Raji (cell line): ENCODE measurements around the gene MRPL30.

ENCODE experiments used
- POLR2A ChIP-seq: IDR thresholded peaks from 2 replicates; pipeline ENCODE4 v1.6.1; 2011; ENCODE audit warnings: low read depth, low read length, control low read depth; ENCODE audit not compliant: insufficient read depth

MRPL30 gene

DNA sequence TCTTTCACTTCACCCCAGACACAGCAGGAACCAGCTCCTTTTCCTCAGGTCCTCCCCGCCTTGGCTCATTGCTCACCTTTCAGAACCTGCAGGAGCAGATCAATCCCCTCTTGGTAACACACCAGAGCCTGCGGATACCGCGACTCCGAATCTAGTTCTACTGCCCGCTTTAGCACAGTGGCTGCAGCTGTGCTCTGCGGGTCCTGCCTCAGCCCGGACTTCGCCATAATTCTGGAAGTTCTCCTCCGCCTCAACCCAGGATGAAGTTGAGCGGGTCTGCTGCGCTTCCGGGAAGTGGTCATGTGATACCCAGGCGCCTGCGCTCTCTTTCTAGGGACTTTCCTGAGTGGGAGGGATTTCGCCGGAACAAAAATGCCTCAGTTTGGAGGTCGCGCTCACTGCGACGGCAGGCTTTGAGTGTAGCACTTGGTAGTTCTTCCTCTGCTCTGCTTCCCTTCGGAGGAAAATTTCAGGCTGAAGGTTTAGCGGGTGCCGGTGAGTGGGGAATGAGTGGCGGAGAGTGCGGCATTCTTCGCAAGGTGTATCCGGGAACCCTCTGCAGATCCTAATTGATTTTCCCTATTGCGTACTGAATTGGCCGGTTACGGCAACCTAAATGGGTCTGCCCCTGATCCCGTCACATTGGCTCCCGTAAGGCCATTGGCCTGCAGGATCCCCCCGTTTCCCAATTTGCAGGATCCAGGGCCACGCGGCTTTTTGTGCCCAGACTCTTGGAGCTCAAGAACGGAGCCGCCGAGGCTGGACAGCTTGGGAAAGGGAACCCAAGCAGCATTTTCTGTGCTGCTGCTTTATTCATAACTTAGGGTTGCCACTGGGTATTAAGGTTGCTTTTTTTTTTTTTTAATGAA lies at the start of gene MRPL30, which contains the start of gene MITD1:
Gene MRPL30 (plus strand): TSS at position 430 of the 869 bp plus-strand sequence. CDS start 5,020 bp downstream, outside the sequence.
Gene MITD1 (minus strand): TSS at position 304 of the 869 bp plus-strand sequence. CDS start 77 bp downstream, at position 227.
- peak; percentile 92 for TF ChIP-seq POLR2A

DNA sequence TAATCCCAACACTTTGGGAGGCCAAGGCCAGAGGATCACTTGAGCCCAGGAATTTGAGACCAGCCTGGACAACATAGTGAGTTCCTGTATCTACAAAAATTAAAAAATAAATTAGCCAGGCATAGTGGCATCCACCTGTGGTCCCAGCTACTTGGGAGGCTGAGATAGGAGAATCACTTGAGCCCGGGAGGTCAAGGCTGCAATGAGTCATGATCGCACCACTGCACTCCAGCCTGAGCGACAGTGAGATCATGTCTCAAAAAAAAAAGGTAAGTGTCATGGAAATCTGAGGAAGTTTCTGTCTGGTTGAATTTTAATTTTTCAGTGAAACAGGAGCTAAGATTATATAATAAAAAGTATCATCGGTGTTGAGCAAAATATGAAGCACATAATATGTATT lies 42.0 kb upstream of the MRPL30 start:
- TF ChIP-seq POLR2A, result no peak

- no peak for TF ChIP-seq POLR2A
Observed at GRCh38 chr2:99140056-99140859, 40.7 kb upstream of the MRPL30 start.

GRCh38 chr2:99140860-99141109 lies 40.2 kb upstream of the MRPL30 start:
- no peak; the same call in 1 of the 2 replicates for TF ChIP-seq POLR2A

GRCh38 chr2:99141110-99142108 lies 39.6 kb upstream of the MRPL30 start, which contains the start of gene C2orf15:
TSS of gene C2orf15 (plus strand) at chr2:99141707. CDS start at chr2:99150559, 8,852 bp downstream.
- peak; percentile 79 for TF ChIP-seq POLR2A

DNA sequence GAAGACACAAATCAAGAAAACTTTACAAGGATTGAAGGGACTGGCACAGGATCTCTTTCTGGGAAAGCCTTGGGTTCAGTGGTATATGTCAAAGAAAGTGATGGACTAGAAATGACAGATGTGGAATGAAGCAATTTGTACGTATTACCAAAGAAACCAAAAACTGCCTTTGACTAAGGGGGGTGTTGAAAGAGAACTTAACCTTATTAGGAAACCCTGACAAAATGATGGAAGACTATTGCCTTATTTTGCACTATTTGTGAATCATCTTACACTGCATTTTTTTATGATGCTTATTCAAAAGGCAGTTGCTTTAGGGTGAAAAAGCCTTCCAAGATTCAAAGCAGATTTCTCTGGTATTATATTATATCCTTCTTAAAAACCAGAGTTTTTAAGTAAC lies 30.3 kb upstream of the MRPL30 start:
- TF ChIP-seq POLR2A, result no peak

DNA sequence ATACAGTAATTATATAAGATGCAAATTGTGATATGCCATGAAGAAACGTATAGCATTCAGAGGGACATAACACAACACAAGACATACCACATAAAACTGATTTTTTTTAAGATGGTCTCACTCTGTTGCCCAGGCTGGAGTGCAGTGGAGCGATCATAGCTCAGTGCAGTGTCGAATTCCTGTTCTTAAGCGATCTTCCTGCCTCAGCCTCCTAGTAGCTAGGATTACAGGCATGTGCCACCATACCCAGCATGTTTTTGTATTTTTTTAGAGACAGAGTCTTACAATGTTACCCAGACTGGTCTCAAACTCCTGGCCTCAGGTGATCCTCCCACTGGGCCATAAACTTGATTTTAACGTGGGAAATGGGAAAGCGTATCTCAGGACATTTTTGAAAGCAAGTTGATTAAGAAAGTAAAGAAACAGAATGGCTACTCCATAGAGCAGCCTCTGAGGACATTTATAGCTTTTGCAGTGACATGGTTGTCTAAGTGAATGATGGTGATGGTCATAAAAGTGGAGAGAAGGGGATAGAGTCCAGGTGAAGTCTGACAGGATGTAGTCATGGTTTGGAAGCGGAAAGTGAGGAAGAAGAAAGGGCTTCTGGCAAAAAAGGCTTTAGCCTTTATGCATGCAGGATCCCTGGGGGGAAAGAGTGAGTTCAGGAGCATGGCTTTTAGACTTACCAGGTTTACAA lies 28.6 kb upstream of the MRPL30 start:
- no peak for TF ChIP-seq POLR2A

- TF ChIP-seq POLR2A, result no peak
Observed at GRCh38 chr2:99153921-99154604, 26.9 kb upstream of the MRPL30 start.

GRCh38 chr2:99154643-99155536 lies 26.1 kb upstream of the MRPL30 start, which contains the start of the genes LIPT1 and TSGA10:
TSS of gene LIPT1 (plus strand) at chr2:99154967. CDS start at chr2:99161958, 6,991 bp downstream.
TSS of gene TSGA10 (minus strand) at chr2:99154942. CDS start at chr2:99109439, 45,503 bp downstream.
- peak; percentile 95 for TF ChIP-seq POLR2A

DNA sequence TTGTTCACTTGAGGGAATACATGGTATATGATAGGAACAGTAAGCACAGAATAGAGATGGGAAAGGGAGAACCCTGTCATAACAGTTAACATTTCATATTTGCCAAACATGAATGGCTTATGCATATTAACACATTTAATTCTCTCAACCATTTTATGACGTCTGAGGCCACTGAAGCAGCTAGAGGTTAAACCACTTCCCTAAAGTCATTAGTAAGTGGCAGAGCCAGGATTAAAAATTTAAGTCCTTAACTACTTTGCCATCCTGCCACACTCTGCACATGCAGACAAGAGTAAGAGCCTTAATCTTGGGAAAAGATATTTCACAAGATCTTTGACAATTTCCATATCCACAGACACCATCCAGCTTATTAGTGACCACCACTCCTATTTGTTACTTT lies 24.1 kb upstream of the MRPL30 start:
- no peak for TF ChIP-seq POLR2A

DNA sequence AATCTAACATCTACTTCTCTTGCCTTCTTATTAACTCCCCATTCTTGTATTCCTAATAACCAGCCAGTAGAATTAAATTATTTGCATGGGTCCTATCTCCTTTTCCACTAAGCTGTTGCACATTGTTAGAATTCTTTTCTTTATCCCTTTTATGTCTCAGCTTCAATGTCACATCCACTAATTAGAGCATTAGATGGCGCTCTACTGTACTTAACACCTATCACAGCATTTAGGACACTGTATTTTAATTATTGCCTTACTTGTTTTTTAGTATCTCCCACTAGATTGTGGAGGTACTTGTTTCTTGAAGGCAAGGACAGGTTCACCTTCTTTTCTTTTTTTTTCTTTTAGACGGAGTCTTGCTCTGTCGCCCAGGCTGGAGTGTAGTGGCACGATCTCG lies 22.4 kb upstream of the MRPL30 start:
- no peak for TF ChIP-seq POLR2A

GRCh38 chr2:99159594-99159993 lies 21.4 kb upstream of the MRPL30 start:
- TF ChIP-seq POLR2A, result no peak

DNA sequence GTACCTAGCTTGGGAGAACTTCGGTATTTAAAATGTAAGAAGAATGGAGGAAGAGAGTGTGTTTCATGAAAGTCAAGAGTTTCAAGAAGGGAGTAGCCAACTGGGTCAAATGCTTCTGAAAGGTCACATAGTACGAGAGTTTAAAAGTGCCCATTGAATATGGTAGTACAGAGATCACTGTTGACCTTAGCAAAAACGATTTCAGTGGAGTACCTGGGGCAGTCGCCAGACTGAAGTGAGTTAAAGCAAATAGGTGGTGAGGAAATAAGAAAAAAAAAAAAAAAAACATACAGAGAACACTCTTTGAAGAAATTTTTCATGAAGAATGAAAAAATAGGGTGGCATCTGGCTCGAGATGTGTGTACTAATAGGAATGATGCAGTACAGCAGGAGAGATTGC lies 14.8 kb upstream of the MRPL30 start:
- no peak for TF ChIP-seq POLR2A

DNA sequence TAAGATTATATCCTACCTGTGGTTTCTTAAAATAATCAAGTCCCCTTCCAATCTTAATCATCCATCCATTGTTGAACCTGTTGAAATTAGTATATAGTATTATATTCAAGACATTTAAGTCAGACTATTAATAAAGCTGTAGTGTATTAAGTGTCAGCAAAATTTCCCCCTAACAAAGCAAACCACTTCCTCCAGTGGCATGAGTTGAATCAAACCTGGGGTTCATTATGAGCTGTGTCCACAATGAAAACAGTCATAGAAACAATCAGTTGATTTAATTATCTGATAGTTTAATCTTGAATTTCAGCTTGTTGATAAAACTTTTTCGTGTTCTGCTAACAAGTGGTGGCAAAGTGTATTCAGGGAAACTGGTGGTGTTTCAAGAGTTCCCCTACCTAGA lies 11.4 kb upstream of the MRPL30 start:
- TF ChIP-seq POLR2A, result no peak
